HCT116 (cell line): ENCODE results near the gene SLFN12L.

Source experiments
- CTCF ChIP-seq, 3 experiments: fragments of 200-600 bp in 1 of 3; sonication (generic) in 1 of 3; IDR thresholded peaks in 2 of 3; conservative IDR thresholded peaks in 1 of 3; 2 replicates each; pipeline ENCODE4 v1.5.1; 2012 to 2017; ENCODE audit warnings: low read depth in 2 of 3, low read length in 2 of 3, antibody characterized with exemption in 1 of 3, borderline replicate concordance in 1 of 3, control low read depth in 1 of 3, mild to moderate bottlenecking in 1 of 3, mixed read lengths in 1 of 3, mixed run types in 1 of 3, moderate library complexity in 1 of 3; ENCODE audit not compliant: insufficient read depth in 1 of 3
- EZH2 ChIP-seq: fragments of 200-600 bp; sonication (generic); IDR thresholded peaks from 2 replicates; pipeline ENCODE4 v1.6.1; 2017; ENCODE audit warnings: antibody characterized with exemption, mixed run types
- EZH2phosphoT487 ChIP-seq: fragments of 200-600 bp; IDR thresholded peaks from 2 replicates; pipeline ENCODE4 v1.6.1; 2018; ENCODE audit warnings: antibody characterized with exemption, borderline replicate concordance
- FOSL1 ChIP-seq: IDR thresholded peaks from 2 replicates; pipeline ENCODE4 v1.6.1; 2012; ENCODE audit warnings: low read depth
- POLR2A ChIP-seq: IDR thresholded peaks from 2 replicates; pipeline ENCODE4 v1.7.0; 2011; ENCODE audit warnings: borderline replicate concordance; ENCODE audit not compliant: insufficient read depth, insufficient read length; ENCODE audit errors: extremely low read depth
- POLR2AphosphoS5 ChIP-seq: IDR thresholded peaks from 2 replicates; pipeline ENCODE4 v1.6.1; 2011; ENCODE audit warnings: mild to moderate bottlenecking, low read depth, low read length, moderate library complexity
- RAD21 ChIP-seq: IDR thresholded peaks from 2 replicates; pipeline ENCODE4 v1.6.1; 2012; ENCODE audit warnings: low read depth, mild to moderate bottlenecking
- SIN3A ChIP-seq: IDR thresholded peaks from 2 replicates; pipeline ENCODE4 v1.6.1; 2012; ENCODE audit warnings: low read depth
- SP1 ChIP-seq: IDR thresholded peaks from 2 replicates; pipeline ENCODE4 v1.6.1; 2012; ENCODE audit warnings: low read depth
- YY1 ChIP-seq: IDR thresholded peaks from 2 replicates; pipeline ENCODE4 v1.6.1; 2011; ENCODE audit warnings: low read length, low read depth, moderate library complexity, mild to moderate bottlenecking; ENCODE audit not compliant: insufficient replicate concordance; ENCODE audit errors: extremely low read depth
- ZFX ChIP-seq: fragments of 450-650 bp; IDR thresholded peaks from 2 replicates; pipeline ENCODE4 v1.6.1; 2017
- ZNF274 ChIP-seq: fragments of 200-500 bp; sonication (Bioruptor generic); IDR thresholded peaks from 2 replicates; pipeline ENCODE4 v1.6.1; 2014; ENCODE audit warnings: mild to moderate bottlenecking, low read depth, low read length, inconsistent platforms

- TF ChIP-seq SIN3A (no peak), EZH2 (no peak), CTCF (IDR thresholded peaks at IDR 0.05 in 2 of 3, conservative IDR thresholded peaks at IDR 0.05 in 1 of 3; ENCODE audit: borderline replicate concordance in 1 of 3, insufficient read depth in 1 of 3, low read depth in 2 of 3, low read length in 2 of 3) (no peak), RAD21 (no peak), ZNF274 (no peak), POLR2A (no peak), POLR2AphosphoS5 (no peak), YY1 (no peak), ZFX (no peak), FOSL1 (no peak), SP1 (no peak), EZH2phosphoT487 (no peak)
Observed at GRCh38 chr17:35560703-35561102, 23.2 kb upstream of the SLFN12L start, which contains the start of gene SLFN14.
